Neural cell (in vitro differentiated cells): ENCODE measurements around the gene ADORA1. TPM values are rescaled to one million over a fixed set of nuclear protein-coding genes. Genes with fewer than 3 reads are reported as not detected.

ENCODE experiments used
- H2AFZ ChIP-seq: fragments of 200-600, 300-800 bp; sonication (generic), shearing (Covaris generic); 2 replicates; pipeline ENCODE4 v1.6.0; 2014; ENCODE audit warnings: low read depth, mild to moderate bottlenecking, antibody characterized with exemption, low read length, moderate library complexity
- H3F3A ChIP-seq: fragments of 200-600 bp; shearing (Covaris generic); 2 replicates; pipeline ENCODE4 v1.6.1; 2016; ENCODE audit warnings: mild to moderate bottlenecking, moderate library complexity, mixed read lengths, antibody characterized with exemption, low read length; ENCODE audit not compliant: insufficient read depth, poor library complexity, severe bottlenecking
- H3K27ac ChIP-seq: fragments of 200-600, 300-800 bp; sonication (generic), shearing (Covaris generic); 2 replicates; pipeline ENCODE4 v1.5.1; 2014; ENCODE audit warnings: mild to moderate bottlenecking, low read length, moderate library complexity
- H3K27me3 ChIP-seq: fragments of 300-800, 200-600 bp; sonication (generic), shearing (Covaris generic); 2 replicates; pipeline ENCODE4 v1.6.0; 2014; ENCODE audit warnings: mild to moderate bottlenecking, low read depth, low read length, moderate library complexity; ENCODE audit not compliant: insufficient read depth
- H3K36me3 ChIP-seq: fragments of 300-800, 200-600 bp; sonication (generic), shearing (Covaris generic); 2 replicates; pipeline ENCODE4 v1.5.1; 2014; ENCODE audit warnings: mild to moderate bottlenecking, antibody characterized with exemption, low read length, moderate library complexity; ENCODE audit not compliant: insufficient read depth
- H3K4me2 ChIP-seq: fragments of 300-800, 200-600 bp; sonication (generic), shearing (Covaris generic); 2 replicates; pipeline ENCODE4 v1.6.0; 2014; ENCODE audit warnings: mild to moderate bottlenecking, low read length
- H3K4me3 ChIP-seq: fragments of 300-800, 200-600 bp; sonication (generic), shearing (Covaris generic); 2 replicates; pipeline ENCODE4 v1.5.1; 2014; ENCODE audit warnings: mild to moderate bottlenecking, low read length, moderate library complexity
- H3K79me2 ChIP-seq: fragments of 200-600 bp; shearing (Covaris generic); replicated peaks from 2 replicates; pipeline ENCODE4 v1.6.0; 2014; ENCODE audit warnings: mild to moderate bottlenecking, low read length, moderate library complexity; ENCODE audit not compliant: insufficient read depth
- H3K9ac ChIP-seq: fragments of 300-800, 200-600 bp; sonication (generic), shearing (Covaris generic); 2 replicates; pipeline ENCODE4 v1.6.1; 2016; ENCODE audit warnings: mild to moderate bottlenecking, low read length, mixed read lengths
- H3K9me2 ChIP-seq: fragments of 200-600 bp; shearing (Covaris generic); 2 replicates; pipeline ENCODE4 v1.6.1; 2016; ENCODE audit warnings: mild to moderate bottlenecking, low read length, mixed read lengths; ENCODE audit not compliant: insufficient read depth
- H3K9me3 ChIP-seq: fragments of 200-600, 300-800 bp; sonication (generic), shearing (Covaris generic); 2 replicates; pipeline ENCODE4 v1.6.1; 2016; ENCODE audit warnings: mild to moderate bottlenecking, mixed run types, low read length, moderate library complexity, mixed read lengths
- H4K20me1 ChIP-seq: fragments of 200-600 bp; shearing (Covaris generic); 2 replicates; pipeline ENCODE4 v1.6.1; 2016; ENCODE audit warnings: mild to moderate bottlenecking, mixed run types; ENCODE audit not compliant: insufficient read depth
- CTCF ChIP-seq: fragments of 450-650 bp; IDR thresholded peaks from 2 replicates; pipeline ENCODE4 v1.5.1; 2014; ENCODE audit warnings: antibody characterized with exemption, mild to moderate bottlenecking, moderate library complexity; ENCODE audit not compliant: poor library complexity, severe bottlenecking
- EP300 ChIP-seq: fragments of 450-650 bp; conservative IDR thresholded peaks from 2 replicates; pipeline ENCODE4 v1.6.1; 2014; ENCODE audit warnings: antibody characterized with exemption, mild to moderate bottlenecking, moderate library complexity; ENCODE audit not compliant: poor library complexity, severe bottlenecking
- EZH2 ChIP-seq: fragments of 200-600, 300-800 bp; shearing (Covaris generic), sonication (generic); IDR thresholded peaks from 2 replicates; pipeline ENCODE4 v1.6.1; 2014; ENCODE audit warnings: antibody characterized with exemption, low read length, borderline replicate concordance, mild to moderate bottlenecking; ENCODE audit not compliant: insufficient read depth, poor library complexity, severe bottlenecking
- MXI1 ChIP-seq: fragments of 450-650 bp; conservative IDR thresholded peaks from 2 replicates; pipeline ENCODE4 v1.6.1; 2014; ENCODE audit warnings: antibody characterized with exemption, mild to moderate bottlenecking; ENCODE audit not compliant: poor library complexity, severe bottlenecking
- REST ChIP-seq: IDR thresholded peaks from 2 replicates; pipeline ENCODE4 v1.6.1; 2012; ENCODE audit warnings: borderline replicate concordance
- SMC3 ChIP-seq: fragments of 450-650 bp; conservative IDR thresholded peaks from 2 replicates; pipeline ENCODE4 v1.6.1; 2014; ENCODE audit warnings: antibody characterized with exemption, mild to moderate bottlenecking, moderate library complexity; ENCODE audit not compliant: poor library complexity
- TAF1 ChIP-seq: IDR thresholded peaks from 2 replicates; pipeline ENCODE4 v1.6.1; 2012; ENCODE audit warnings: low read depth
- polyA plus RNA-seq: library from polyadenylated mRNA; depleted of rRNA; stranded (reverse); fragments of >200 nt; gene quantifications from 2 replicates; pipeline ENCODE4 v1.2.3, GENCODE V29; 2014

ADORA1 gene
- polyA plus RNA-seq, 1 donor from 2014 or later, result 7.2 TPM

GRCh38 chr1:203167026-203167912 lies 39.7 kb downstream of the ADORA1 start:
- Histone ChIP-seq H3K4me2 (no peak overlapping the region), H3K79me2 (no peaks in the 10 kb centered on the region), H2AFZ (no peak overlapping the region), H3K4me3 (no peak overlapping the region), H3K27me3 (no peaks in the 10 kb centered on the region), H3K9me2 (no peaks in the 10 kb centered on the region), H4K20me1 (no peaks in the 10 kb centered on the region), H3K27ac (no peak overlapping the region), H3K9ac (no peak overlapping the region), H3K36me3 (peaks cover 4% of the 10 kb centered on the region), H3F3A (no peaks in the 10 kb centered on the region), H3K9me3 (no peaks in the 10 kb centered on the region)
- no peak for TF ChIP-seq REST

GRCh38 chr1:203167913-203168200 lies 40.3 kb downstream of the ADORA1 start:
- no peaks in the 10 kb centered on the region for H3K9me2 ChIP-seq
- H3K9ac ChIP-seq, result no peak overlapping the region
- H3K27ac ChIP-seq, result no peak overlapping the region

More at GRCh38 chr1:203167913-203168200, 40.3 kb downstream of the ADORA1 start:
- Histone ChIP-seq H3K79me2 (no peaks in the 10 kb centered on the region), H3F3A (no peaks in the 10 kb centered on the region), H3K4me3 (no peak overlapping the region), H3K9me3 (no peaks in the 10 kb centered on the region), H3K4me2 (no peak overlapping the region), H2AFZ (no peak overlapping the region), H4K20me1 (no peaks in the 10 kb centered on the region), H3K27me3 (no peaks in the 10 kb centered on the region), H3K36me3 (peaks cover 4% of the 10 kb centered on the region)
- TF ChIP-seq TAF1 (no peak), SMC3 (no peak), EZH2 (no peak), REST (no peak), EP300 (no peak), MXI1 (no peak), CTCF (no peak)
